ENCODE data around the gene POFUT2.

- TF ChIP-seq CTCF (IDR thresholded peaks at IDR 0.05) (no peak), EP300 (IDR thresholded peaks at IDR 0.05; ENCODE audit: low read depth) (no peak), POLR2A (IDR thresholded peaks at IDR 0.05) (no peak), POLR2AphosphoS5 (IDR thresholded peaks at IDR 0.05) (no peak)
These were observed 30.6 kb downstream of the POFUT2 start for GRCh38 chr21:45256912-45257672.
